PFSK-1 (cell line): ENCODE results near the gene UBL3.

Experiments
- POLR2AphosphoS5 ChIP-seq: IDR thresholded peaks from 2 replicates; pipeline ENCODE4 v1.6.1; 2012; ENCODE audit warnings: low read depth, mild to moderate bottlenecking, control low read depth, low read length, moderate library complexity
- TAF1 ChIP-seq: IDR thresholded peaks from 2 replicates; pipeline ENCODE4 v1.6.1; 2012; ENCODE audit warnings: low read length, control low read depth, borderline replicate concordance; ENCODE audit not compliant: insufficient read depth

DNA sequence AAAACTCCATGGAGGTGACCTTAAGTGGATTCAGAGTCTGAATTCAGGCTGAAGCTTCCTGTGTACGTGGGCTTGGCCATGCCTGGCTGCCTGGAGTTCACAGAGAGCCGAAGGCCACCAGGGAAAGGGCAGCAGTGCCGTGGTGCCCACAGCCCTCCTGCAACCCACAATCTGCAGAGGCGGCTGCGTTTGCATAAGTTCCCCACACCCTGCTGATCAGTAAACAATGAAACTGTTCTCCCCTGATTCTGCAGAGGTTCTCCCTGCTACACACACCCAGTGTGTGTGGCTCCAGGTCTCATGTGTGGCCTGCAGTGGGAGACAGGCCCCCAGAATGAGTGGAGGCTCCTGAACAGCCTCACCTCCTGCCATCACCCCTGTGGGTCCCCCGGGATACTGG lies 128.0 kb downstream of the UBL3 start:
- TF ChIP-seq POLR2AphosphoS5: no peak
- no peak for TF ChIP-seq TAF1
